GM12875 (cell line): ENCODE data around the gene DNAJC16.

Source experiments
- H3K4me3 ChIP-seq: one replicate; pipeline ENCODE4 v1.5.1; 2011; ENCODE audit warnings: low read depth, low read length, control low read depth
- TF ChIP-seq, protein P1 (sequence below): IDR thresholded peaks from 2 replicates; pipeline ENCODE4 v1.5.1; 2011; ENCODE audit warnings: low read depth, mild to moderate bottlenecking, control low read depth, inconsistent platforms, low read length, moderate library complexity, borderline replicate concordance; ENCODE audit not compliant: insufficient read depth

The DNAJC16 gene

DNA sequence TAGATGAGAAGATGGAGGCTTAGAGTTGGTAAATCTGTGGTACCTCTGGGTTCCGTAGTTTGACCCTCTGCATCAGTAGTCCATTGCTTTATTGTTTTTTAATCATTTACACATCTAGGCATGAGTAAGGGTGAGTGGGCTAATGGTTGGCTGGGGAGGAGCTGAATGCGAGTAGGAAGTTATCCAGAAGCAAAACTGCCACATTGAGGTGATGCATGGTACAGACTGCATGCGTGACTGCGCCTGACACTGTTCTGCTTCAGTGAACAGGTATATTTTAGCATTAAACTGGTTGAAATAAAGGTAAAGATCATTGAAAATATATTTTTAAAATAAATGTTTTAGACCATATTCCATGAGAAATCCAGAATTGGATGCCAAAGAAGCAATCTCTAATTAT is 4.4 kb downstream of the DNAJC16 start:
- TF ChIP-seq, protein P1, sequence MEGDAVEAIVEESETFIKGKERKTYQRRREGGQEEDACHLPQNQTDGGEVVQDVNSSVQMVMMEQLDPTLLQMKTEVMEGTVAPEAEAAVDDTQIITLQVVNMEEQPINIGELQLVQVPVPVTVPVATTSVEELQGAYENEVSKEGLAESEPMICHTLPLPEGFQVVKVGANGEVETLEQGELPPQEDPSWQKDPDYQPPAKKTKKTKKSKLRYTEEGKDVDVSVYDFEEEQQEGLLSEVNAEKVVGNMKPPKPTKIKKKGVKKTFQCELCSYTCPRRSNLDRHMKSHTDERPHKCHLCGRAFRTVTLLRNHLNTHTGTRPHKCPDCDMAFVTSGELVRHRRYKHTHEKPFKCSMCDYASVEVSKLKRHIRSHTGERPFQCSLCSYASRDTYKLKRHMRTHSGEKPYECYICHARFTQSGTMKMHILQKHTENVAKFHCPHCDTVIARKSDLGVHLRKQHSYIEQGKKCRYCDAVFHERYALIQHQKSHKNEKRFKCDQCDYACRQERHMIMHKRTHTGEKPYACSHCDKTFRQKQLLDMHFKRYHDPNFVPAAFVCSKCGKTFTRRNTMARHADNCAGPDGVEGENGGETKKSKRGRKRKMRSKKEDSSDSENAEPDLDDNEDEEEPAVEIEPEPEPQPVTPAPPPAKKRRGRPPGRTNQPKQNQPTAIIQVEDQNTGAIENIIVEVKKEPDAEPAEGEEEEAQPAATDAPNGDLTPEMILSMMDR: no peak

DNA sequence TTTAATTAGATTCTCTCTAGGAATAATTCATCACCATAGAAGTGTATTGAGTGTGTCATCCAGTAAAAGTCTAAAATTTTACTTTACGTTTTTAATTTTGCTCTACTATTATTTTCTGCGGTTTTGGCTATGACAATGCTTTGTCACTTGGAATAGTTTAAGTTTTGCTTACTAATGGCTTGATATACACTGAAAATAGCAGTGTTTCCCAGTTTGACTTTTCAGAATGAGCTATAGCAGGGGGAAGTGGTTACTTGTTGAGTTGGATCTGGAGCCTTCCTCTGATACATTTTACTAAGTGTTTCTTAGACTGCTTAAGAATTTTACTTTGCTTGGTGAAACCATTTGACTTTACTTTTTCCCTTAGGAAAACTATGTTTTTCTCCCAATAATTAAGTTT is 5.0 kb downstream of the DNAJC16 start:
- H3K4me3 ChIP-seq: no peak overlapping the region
- TF ChIP-seq, protein P1: no peak

More for the DNA sequence above, 4.4 kb downstream of the DNAJC16 start:
- no peak overlapping the region for H3K4me3 ChIP-seq

DNA sequence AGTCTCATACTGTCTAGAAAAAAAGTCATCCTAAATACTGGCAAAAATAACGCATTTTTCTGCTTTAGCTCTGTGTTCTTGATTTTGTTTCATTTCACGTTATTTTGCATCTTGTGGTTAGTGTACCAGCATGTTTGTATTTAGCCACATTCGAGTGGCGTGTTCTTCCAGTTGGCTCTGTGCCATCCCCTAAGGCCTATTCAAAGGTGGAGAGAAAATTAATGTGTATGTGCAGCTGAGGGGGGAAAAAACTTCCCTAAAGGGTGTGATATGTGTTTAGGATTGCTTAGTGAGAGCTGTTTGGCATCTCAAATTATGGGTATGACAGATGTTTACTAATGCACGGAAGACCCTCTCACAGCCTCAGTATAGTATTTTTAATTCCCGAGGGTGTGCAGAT is 12.1 kb downstream of the DNAJC16 start:
- no peak overlapping the region for H3K4me3 ChIP-seq
- TF ChIP-seq, protein P1: no peak

DNA sequence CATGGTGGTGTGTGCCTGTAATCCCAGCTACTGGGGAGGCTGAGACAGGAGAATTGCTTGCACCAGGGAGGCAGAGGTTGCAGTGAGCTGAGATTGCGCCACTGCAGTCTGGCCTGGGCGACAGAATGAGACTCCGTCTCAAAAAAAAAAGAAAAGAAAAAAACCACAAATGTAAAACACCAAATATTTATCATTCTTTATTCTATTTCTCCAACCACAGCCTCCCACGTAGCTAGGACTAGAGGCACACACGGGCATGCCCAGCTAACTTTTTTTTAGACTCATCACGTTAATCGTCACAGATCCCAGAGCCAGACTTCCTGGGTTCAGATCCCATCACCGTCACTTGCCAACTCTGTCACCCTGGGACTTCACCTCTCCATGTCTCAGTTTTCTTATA is 13.5 kb downstream of the DNAJC16 start:
- TF ChIP-seq, protein P1: no peak
- no peak overlapping the region for H3K4me3 ChIP-seq

DNA sequence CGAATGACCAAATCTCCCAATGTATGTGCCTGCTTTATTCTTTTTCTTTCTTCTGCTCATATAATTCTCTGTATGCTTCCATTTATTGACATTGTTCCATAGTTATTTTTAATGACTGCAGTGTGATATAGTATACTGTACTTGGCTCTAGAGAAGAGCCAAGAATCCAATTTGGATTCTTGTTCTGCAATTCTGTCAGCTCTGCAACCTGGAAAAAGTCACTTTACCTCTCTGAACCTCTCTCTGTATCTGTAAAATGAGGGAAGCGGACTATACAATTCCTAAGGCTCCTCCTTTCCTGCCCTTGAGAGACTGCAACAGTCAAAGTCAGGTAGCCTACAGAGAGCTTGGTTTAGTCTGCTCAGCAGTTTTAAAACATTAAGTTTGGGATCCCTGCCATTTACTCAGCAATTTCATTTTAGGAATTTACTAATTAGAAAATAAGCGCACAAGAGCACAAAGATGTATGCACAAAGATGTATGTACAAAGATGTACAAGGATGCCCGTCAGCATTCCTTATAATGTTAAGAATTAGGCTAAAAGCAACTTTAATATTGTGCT is 14.7 kb downstream of the DNAJC16 start:
- TF ChIP-seq, protein P1: no peak
- no peak overlapping the region for H3K4me3 ChIP-seq

DNA sequence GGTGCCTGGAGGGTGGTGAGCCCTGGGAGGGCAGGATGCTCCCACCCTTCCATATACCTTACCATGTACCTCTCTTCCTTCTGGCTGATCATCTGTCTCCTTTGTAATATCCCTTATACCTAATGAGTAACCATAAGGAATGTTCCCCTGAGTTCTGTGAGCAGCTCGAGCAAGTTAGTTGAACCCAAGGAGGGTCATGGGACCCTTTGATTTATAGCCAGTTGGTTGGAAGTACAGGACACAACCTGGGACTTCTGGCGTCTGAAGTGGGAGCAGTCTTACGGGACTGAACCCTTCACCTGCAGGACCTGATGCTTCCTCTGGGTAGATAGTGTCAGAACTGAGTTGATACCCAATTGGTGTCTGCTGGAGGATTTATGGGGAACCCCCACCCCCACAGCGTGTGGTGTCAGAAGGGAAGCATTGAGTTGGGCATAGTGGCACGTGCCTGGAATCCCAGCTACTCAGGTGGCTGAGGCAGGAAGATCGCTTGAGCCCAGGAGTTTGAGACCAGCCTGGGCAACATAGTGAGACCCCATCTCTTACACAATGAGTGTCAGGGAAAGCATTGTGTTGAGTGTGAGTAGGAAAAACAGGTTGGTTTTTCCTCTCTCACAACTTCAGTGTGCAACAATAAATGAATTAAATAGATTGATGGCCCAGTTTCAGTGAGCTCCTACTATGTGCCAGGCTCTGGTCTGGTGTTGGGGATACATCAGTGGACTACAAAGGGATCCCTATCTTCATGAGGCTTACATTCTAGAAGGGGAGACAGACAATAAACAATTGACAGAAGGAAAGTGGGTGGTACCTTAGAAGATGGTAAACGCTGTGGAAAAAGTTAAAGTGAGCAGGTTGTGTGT is 16.0 kb downstream of the DNAJC16 start:
- no peak overlapping the region for H3K4me3 ChIP-seq
- TF ChIP-seq, protein P1: no peak

DNA sequence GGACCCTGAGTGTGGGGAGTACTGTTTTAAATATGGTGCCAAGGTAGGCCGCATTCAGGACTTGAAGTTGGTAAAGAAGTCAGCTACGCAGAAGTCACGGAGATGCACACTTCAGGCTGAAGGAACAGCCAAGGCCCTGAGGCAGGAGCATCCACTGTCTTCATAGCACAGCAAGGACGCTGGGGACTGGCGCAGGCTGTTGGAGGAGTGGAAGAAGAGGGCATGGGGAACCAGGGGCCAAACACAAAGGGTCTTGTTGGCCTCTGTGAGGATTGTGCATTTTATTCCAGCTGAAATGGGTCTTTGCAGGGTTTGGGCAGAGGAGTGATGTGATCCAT is 16.6 kb downstream of the DNAJC16 start:
- TF ChIP-seq, protein P1: no peak

More for the DNA sequence above, 16.6 kb downstream of the DNAJC16 start:
- H3K4me3 ChIP-seq: no peak overlapping the region
